HG02884 (cell line): Measurements from ENCODE around the gene TMEM54.

ENCODE experiments used
- ATAC-seq: cut with Tn5 transposase; IDR thresholded peaks from one replicate; pipeline ENCODE4 v1.9.1; 2021; ENCODE audit warnings: mild to moderate bottlenecking, moderate library complexity; ENCODE audit not compliant: unreplicated experiment

Gene TMEM54

GRCh38 chr1:32895325-32896215 is 5.6 kb downstream of the TMEM54 start:
- no peak for ATAC-seq

GRCh38 chr1:32894681-32895080 is 6.5 kb downstream of the TMEM54 start:
- ATAC-seq, result no peak

GRCh38 chr1:32894019-32894600 is 7.1 kb downstream of the TMEM54 start:
- ATAC-seq, result no peak

- no peak for ATAC-seq
Observed at GRCh38 chr1:32893198-32894018, 7.8 kb downstream of the TMEM54 start.

- no peak for ATAC-seq
Observed at GRCh38 chr1:32892368-32893197, 8.6 kb downstream of the TMEM54 start.

- ATAC-seq, result no peak
Observed at GRCh38 chr1:32891630-32892029, 9.6 kb downstream of the TMEM54 start.

- no peak for ATAC-seq
Observed at GRCh38 chr1:32891241-32891570, 10.0 kb downstream of the TMEM54 start.

GRCh38 chr1:32890516-32891240 is 10.5 kb downstream of the TMEM54 start:
- no peak for ATAC-seq

- ATAC-seq, result no peak
Observed at GRCh38 chr1:32889731-32890278, 11.4 kb downstream of the TMEM54 start.

GRCh38 chr1:32888677-32889420 is 12.3 kb downstream of the TMEM54 start:
- ATAC-seq, result no peak

GRCh38 chr1:32888134-32888533 is 13.1 kb downstream of the TMEM54 start:
- ATAC-seq, result no peak

- no peak for ATAC-seq
Observed at GRCh38 chr1:32887623-32888022, 13.6 kb downstream of the TMEM54 start.

- no peak for ATAC-seq
Observed at GRCh38 chr1:32886828-32887414, 14.3 kb downstream of the TMEM54 start.

GRCh38 chr1:32886004-32886827 is 15.0 kb downstream of the TMEM54 start, which contains the start of gene HPCA:
Gene HPCA, plus strand, starts transcription at chr1:32886491. Its CDS starts 2,408 bp downstream, at chr1:32888899.
- ATAC-seq, result no peak

- ATAC-seq, result no peak
Observed at GRCh38 chr1:32885676-32886003, 15.5 kb downstream of the TMEM54 start.

- ATAC-seq, result no peak
Observed at GRCh38 chr1:32884726-32885125, 16.5 kb downstream of the TMEM54 start.

GRCh38 chr1:32884032-32884372 is 17.2 kb downstream of the TMEM54 start:
- ATAC-seq, result no peak
